Measurements from ENCODE around the gene NCCRP1. TPM values are rescaled to one million over a fixed set of nuclear protein-coding genes. Genes with fewer than 3 reads are reported as not detected.

Gene NCCRP1
- total and polyA plus RNA-seq, 2 donors (not counting 3 experiments of a cell fraction or from before 2014, with no cell fraction given), result 0.06 TPM; not detected in 1

- no peaks in the 10 kb centered on the region for H3K27me3 ChIP-seq (ENCODE audit: control insufficient read depth in 2 of 2, insufficient read depth in 2 of 2, low read length in 2 of 2)
- H3K27ac ChIP-seq (ENCODE audit: insufficient read depth, low read depth, low read length), result no peak overlapping the region
- H2AFZ ChIP-seq (ENCODE audit: low read depth, low read length), result no peak overlapping the region
- dilution Hi-C loops (cut with MboI; ENCODE audit: extremely low pct_ligation_motif_present, low sequenced_read_pairs) (no loop called here), intact Hi-C loops (cut with micrococcal nuclease) (no loop called here)
- no TSS peak for BruUV-seq (replicated peaks)
- H3K4me1 ChIP-seq (ENCODE audit: control insufficient read depth, extremely low read depth, insufficient read depth, low read length), result no peaks in the 10 kb centered on the region
- H3K9me3 ChIP-seq (replicated peaks; ENCODE audit: control insufficient read depth, insufficient read depth, low read length), result no peaks in the 10 kb centered on the region
- H3K36me3 ChIP-seq (ENCODE audit: control insufficient read depth in 2 of 2, extremely low read depth in 1 of 2, insufficient read depth in 2 of 2, low read length in 2 of 2), result peaks cover 3 to 40% of the 10 kb centered on the region in 2 experiments
- ChIA-PET POLR2A (no interaction called here), CTCF (interaction anchor here (1.1 kb wide), 1 partner anchor 123 kb away, joined by 3 read pairs; no protein-coding TSS in a partner anchor)
- no peaks in the 10 kb centered on the region for H3K9me1 ChIP-seq (replicated peaks; ENCODE audit: control insufficient read depth, extremely low read depth, insufficient read depth, low read length)
- no peak for FAIRE-seq
- no peak overlapping the region for H3K9ac ChIP-seq (replicated peaks; ENCODE audit: extremely low read depth, insufficient read depth, low read length)
- TF ChIP-seq POLR2A (IDR thresholded peaks at IDR 0.05; ENCODE audit: low read depth, low read length), result no peak
- TF ChIP-seq FOS (IDR thresholded peaks at IDR 0.05; ENCODE audit: borderline replicate concordance, insufficient read depth, low read length), result no peak
- TF ChIP-seq MAX (IDR thresholded peaks at IDR 0.05; ENCODE audit: insufficient read depth, insufficient read length), result no peak
- TF ChIP-seq MYC (IDR thresholded peaks at IDR 0.05; ENCODE audit: low read depth, low read length), result no peak
- no peak for TF ChIP-seq GATA2 (IDR thresholded peaks at IDR 0.05; ENCODE audit: insufficient read depth, insufficient read length, low read depth, low read length)
- no peak for TF ChIP-seq JUN (IDR thresholded peaks at IDR 0.05; ENCODE audit: borderline replicate concordance, insufficient read depth, insufficient read length, low read depth)
- TF ChIP-seq EZH2 (IDR thresholded peaks at IDR 0.05; ENCODE audit: borderline replicate concordance, low read depth, low read length, severe bottlenecking), result no peak
- TF ChIP-seq POLR2AphosphoS5 (IDR thresholded peaks at IDR 0.05; ENCODE audit: insufficient read depth, low read depth, low read length), result no peak
- no peak for TF ChIP-seq CTCF (IDR thresholded peaks at IDR 0.05; ENCODE audit: extremely low read depth in 1 of 2, insufficient read depth in 1 of 2, low read depth in 1 of 2, low read length in 2 of 2)
- DNase-seq (ENCODE audit: low read depth, low spot score), result no peak
- H3K79me2 ChIP-seq (ENCODE audit: control insufficient read depth, insufficient read depth, low read length), result no peaks in the 10 kb centered on the region
- no peak overlapping the region for H3K4me3 ChIP-seq (replicated peaks in 1 of 3; ENCODE audit: insufficient read depth in 1 of 3, low read depth in 1 of 3, low read length in 3 of 3)
- no peak overlapping the region for H3K4me2 ChIP-seq (ENCODE audit: insufficient read depth, low read length)
- no peaks in the 10 kb centered on the region for H4K20me1 ChIP-seq (replicated peaks; ENCODE audit: control insufficient read depth, extremely low read depth, insufficient read depth, low read length)
Observed at GRCh38 chr19:39174142-39174541, 22.6 kb upstream of the NCCRP1 start.
